Measurements from ENCODE around the gene TMEM203.

DNA sequence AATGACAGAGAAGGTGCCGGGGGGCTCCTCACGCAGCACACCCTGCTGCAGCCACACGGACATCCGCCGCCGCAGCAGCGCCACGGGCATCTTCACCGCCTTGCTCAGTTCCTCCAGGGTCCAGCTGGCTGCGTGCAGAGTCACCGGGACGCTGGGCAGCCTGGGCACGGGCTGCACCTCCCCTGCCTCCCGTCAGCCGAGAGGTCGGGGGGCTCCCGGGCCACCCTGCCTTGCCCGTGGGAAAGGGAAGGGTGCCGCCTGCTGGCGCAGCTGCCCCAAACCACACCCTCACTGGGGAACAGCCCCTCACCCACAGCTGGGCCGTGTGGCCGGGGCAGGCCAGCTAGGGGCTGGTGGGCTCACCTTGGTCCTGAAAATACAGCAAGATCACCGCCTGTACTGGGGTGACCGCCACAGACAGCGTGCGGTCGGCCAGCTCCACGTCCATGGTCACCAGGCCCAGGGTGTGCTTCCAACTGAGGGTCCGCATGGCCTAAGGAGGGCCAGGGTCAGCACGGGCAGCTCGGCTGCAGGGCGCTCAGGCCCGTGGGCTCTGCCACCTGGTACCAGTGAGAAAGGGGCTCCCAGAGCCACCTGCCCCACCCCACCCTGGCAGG, 30.0 kb downstream of the TMEM203 start:
- TF ChIP-seq EP300 (conservative IDR thresholded peaks at IDR 0.05; ENCODE audit: poor library complexity, severe bottlenecking) = no peak
- TF ChIP-seq, protein P1, sequence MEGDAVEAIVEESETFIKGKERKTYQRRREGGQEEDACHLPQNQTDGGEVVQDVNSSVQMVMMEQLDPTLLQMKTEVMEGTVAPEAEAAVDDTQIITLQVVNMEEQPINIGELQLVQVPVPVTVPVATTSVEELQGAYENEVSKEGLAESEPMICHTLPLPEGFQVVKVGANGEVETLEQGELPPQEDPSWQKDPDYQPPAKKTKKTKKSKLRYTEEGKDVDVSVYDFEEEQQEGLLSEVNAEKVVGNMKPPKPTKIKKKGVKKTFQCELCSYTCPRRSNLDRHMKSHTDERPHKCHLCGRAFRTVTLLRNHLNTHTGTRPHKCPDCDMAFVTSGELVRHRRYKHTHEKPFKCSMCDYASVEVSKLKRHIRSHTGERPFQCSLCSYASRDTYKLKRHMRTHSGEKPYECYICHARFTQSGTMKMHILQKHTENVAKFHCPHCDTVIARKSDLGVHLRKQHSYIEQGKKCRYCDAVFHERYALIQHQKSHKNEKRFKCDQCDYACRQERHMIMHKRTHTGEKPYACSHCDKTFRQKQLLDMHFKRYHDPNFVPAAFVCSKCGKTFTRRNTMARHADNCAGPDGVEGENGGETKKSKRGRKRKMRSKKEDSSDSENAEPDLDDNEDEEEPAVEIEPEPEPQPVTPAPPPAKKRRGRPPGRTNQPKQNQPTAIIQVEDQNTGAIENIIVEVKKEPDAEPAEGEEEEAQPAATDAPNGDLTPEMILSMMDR (IDR thresholded peaks at IDR 0.05; ENCODE audit: poor library complexity, severe bottlenecking) = no peak
- no peak for TF ChIP-seq POLR2AphosphoS5 (IDR thresholded peaks at IDR 0.05)
- no peak for TF ChIP-seq REST (IDR thresholded peaks at IDR 0.05; ENCODE audit: borderline replicate concordance)
- no peak for TF ChIP-seq MXI1 (conservative IDR thresholded peaks at IDR 0.05; ENCODE audit: poor library complexity, severe bottlenecking)
- no peak for TF ChIP-seq TAF1 (IDR thresholded peaks at IDR 0.05; ENCODE audit: low read depth)
